Ishikawa (cell line): ENCODE data around the gene PPP1CB.

Experiments used
- EP300 ChIP-seq: IDR thresholded peaks from 2 replicates; pipeline ENCODE4 v1.6.1; 2012; ENCODE audit warnings: borderline replicate concordance
- RAD21 ChIP-seq: IDR thresholded peaks from 2 replicates; pipeline ENCODE4 v1.6.1; 2012; ENCODE audit warnings: low read depth

DNA sequence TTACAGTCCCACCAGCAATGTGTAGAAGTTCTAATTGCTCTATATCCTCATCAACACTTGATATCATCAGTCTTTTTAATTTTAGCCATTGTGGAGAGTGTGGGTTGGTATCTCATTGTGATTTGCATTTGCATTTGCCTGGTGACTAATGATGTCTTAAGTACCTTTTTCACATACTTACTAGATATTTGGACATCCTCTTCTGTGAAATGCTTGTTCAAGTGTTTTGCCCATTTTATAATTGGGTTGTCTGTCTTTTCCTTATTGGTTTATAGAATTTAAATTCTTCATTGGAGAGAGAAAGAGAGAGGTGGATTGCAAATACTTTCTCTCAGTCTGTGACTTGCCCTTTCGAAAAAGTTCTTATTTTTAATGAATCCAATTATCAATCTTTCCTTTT lies 14.0 kb upstream of the PPP1CB start:
- TF ChIP-seq EP300 (no peak), RAD21 (no peak)
